PC-9 (cell line): ENCODE data around the gene MEIS2. TPM values are rescaled to one million over a fixed set of nuclear protein-coding genes. Genes with fewer than 3 reads are reported as not detected.

ENCODE experiments used
- Bru-seq: library from RNA; stranded (reverse); fragments of 400-500 nt; gene quantifications from one replicate; lab custom pipeline; 2021; lab: Mats Ljungman, UMichigan
- BruChase-seq, 2 experiments: library from RNA; stranded (reverse); fragments of 400-500 nt; gene quantifications; one replicate each; lab custom pipeline; 2021; lab: Mats Ljungman, UMichigan
- BruUV-seq: library from RNA; stranded (reverse); fragments of 400-500 nt; replicated peaks from 2 replicates; lab custom pipeline; 2021; lab: Mats Ljungman, UMichigan
- CTCF ChIA-PET: fragments of 300-600 bp; sonication (Branson Sonifier 250); formaldehyde crosslinking; loops from one replicate; lab custom pipeline; 2022; ENCODE audit warnings: antibody characterized with exemption; lab: Charles Lee
- POLR2A ChIA-PET: fragments of 300-600 bp; sonication (Branson Sonifier 250); formaldehyde crosslinking; loops from one replicate; lab custom pipeline; 2022; ENCODE audit warnings: antibody characterized with exemption; ENCODE audit not compliant: unreplicated experiment; lab: Charles Lee
- DNase-seq, 2 experiments: peaks; one replicate each; pipeline versions ENCODE4 v3.0.0 to v3.0.0-alpha.2; 2015 to 2022; ENCODE audit warnings: mixed read lengths in 1 of 2
- H2AFZ ChIP-seq: fragments of 200-600 bp; sonication (generic); 2 replicates; pipeline ENCODE4 v1.8.1; 2017; ENCODE audit warnings: antibody characterized with exemption
- H3F3A ChIP-seq: fragments of 200-600 bp; sonication (generic); 2 replicates; pipeline ENCODE4 v1.8.1; 2017; ENCODE audit warnings: antibody characterized with exemption, mild to moderate bottlenecking, low read depth; ENCODE audit not compliant: insufficient read depth
- H3K27ac ChIP-seq: fragments of 200-600 bp; sonication (generic); 2 replicates; pipeline ENCODE4 v1.6.1; 2016; ENCODE audit warnings: mixed run types
- H3K27me3 ChIP-seq: fragments of 200-600 bp; sonication (generic); 2 replicates; pipeline ENCODE4 v1.6.1; 2016; ENCODE audit warnings: low read depth, mixed run types; ENCODE audit not compliant: insufficient read depth
- H3K36me3 ChIP-seq: fragments of 200-600 bp; sonication (generic); 2 replicates; pipeline ENCODE4 v1.6.1; 2016; ENCODE audit warnings: low read depth, mixed run types
- H3K4me1 ChIP-seq: fragments of 200-600 bp; sonication (generic); replicated peaks from 2 replicates; pipeline ENCODE4 v1.6.1; 2016; ENCODE audit warnings: mixed run types; ENCODE audit not compliant: insufficient read depth
- H3K4me2 ChIP-seq: fragments of 200-600 bp; sonication (generic); 2 replicates; pipeline ENCODE4 v1.6.1; 2017; ENCODE audit warnings: mixed run types
- H3K4me3 ChIP-seq: fragments of 200-600 bp; sonication (generic); 2 replicates; pipeline ENCODE4 v1.6.1; 2016; ENCODE audit warnings: mixed run types
- H3K79me2 ChIP-seq: fragments of 200-600 bp; sonication (generic); 2 replicates; pipeline ENCODE4 v1.6.1; 2017; ENCODE audit warnings: low read depth, mixed run types
- H3K9me2 ChIP-seq: fragments of 200-600 bp; sonication (generic); 2 replicates; pipeline ENCODE4 v1.8.1; 2017; ENCODE audit warnings: mild to moderate bottlenecking; ENCODE audit not compliant: insufficient read depth
- H3K9me3 ChIP-seq: fragments of 200-600 bp; sonication (generic); 2 replicates; pipeline ENCODE4 v1.8.1; 2016; ENCODE audit warnings: low read depth; ENCODE audit not compliant: insufficient read depth
- H4K20me1 ChIP-seq: fragments of 200-600 bp; sonication (generic); 2 replicates; pipeline ENCODE4 v1.8.1; 2017; ENCODE audit not compliant: insufficient read depth
- CTCF ChIP-seq: fragments of 200-600 bp; sonication (generic); conservative IDR thresholded peaks from 2 replicates; pipeline ENCODE4 v1.6.1; 2017; ENCODE audit warnings: mixed run types, antibody characterized with exemption, mild to moderate bottlenecking, moderate library complexity
- EZH2 ChIP-seq: fragments of 200-600 bp; sonication (generic); IDR thresholded peaks from 2 replicates; pipeline ENCODE4 v1.8.0; 2017; ENCODE audit warnings: antibody characterized with exemption, low read depth
- intact Hi-C: fragments of 100-400 bp; cut with micrococcal nuclease; formaldehyde crosslinking; loops from one replicate; pipeline ENCODE4 v1.10.0; 2022; ENCODE audit not compliant: unreplicated experiment
- long read RNA-seq: library from polyadenylated mRNA; stranded (forward); transcript quantifications from one replicate; pipeline ENCODE4 v2.0.0, GENCODE V29; 2022
- total RNA-seq: library from RNA; stranded (reverse); gene quantifications from 2 replicates; pipeline ENCODE4 v1.2.3, GENCODE V29; 2021

Gene MEIS2
- total RNA-seq (25.0 and 29.1 TPM in 2 replicates), Bru-seq, nascent RNA (percentile 82 among the genes with signal in this experiment), BruChase-seq, experiment 1, labeled RNA remaining after a 2-hour chase (percentile 71 among the genes with signal in this experiment), BruChase-seq, experiment 2, labeled RNA remaining after a 6-hour chase (percentile 52 among the genes with signal in this experiment)
- long read RNA-seq, full-length matches to known transcripts = 1 of 22 reads
- long read RNA-seq, partial matches to known transcripts = 16 of 22 reads
- long read RNA-seq, other reads (novel, unspliced or antisense) = 5 of 22 reads

GRCh38 chr15:37100109-37100965 is at the start of gene MEIS2:
MEIS2 (minus strand) TSS chr15:37100549; CDS start chr15:37099466, 1,083 bp downstream.
- POLR2A ChIA-PET = interaction anchor here (0.6 kb wide), 1 partner anchor 301 kb away, joined by 5 read pairs; no protein-coding TSS in a partner anchor
- intact Hi-C loops = loop anchor here (2.0 to 10.0 kb wide), 3 partner anchors 42 to 726 kb away; no protein-coding TSS in a partner anchor
- TF ChIP-seq CTCF (no peak), EZH2 (no peak)
- Histone ChIP-seq H3K4me2 (peak within 1 kb of the TSS; percentile 77), H3K4me1 (peaks cover 17% of the 10 kb centered on the region; the same call in 1 of the 2 replicates), H2AFZ (peak within 1 kb of the TSS; percentile 98), H3K27ac (peak within 1 kb of the TSS; percentile 89), H4K20me1 (no peaks in the 10 kb centered on the region), H3K27me3 (no peaks in the 10 kb centered on the region), H3K9me2 (no peaks in the 10 kb centered on the region), H3K9me3 (no peaks in the 10 kb centered on the region), H3K36me3 (no peaks in the 10 kb centered on the region), H3K79me2 (peaks cover 38% of the 10 kb centered on the region), H3F3A (peaks cover 10% of the 10 kb centered on the region), H3K4me3 (peak within 1 kb of the TSS; percentile 91)
- peak; percentile 66 to 85 for DNase-seq
- BruUV-seq = TSS peak; percentile 19
- CTCF ChIA-PET = interaction anchor here (0.5 kb wide), 1 partner anchor 185 kb away, joined by 3 read pairs; no protein-coding TSS in a partner anchor

GRCh38 chr15:37149146-37149545 is 48.8 kb upstream of the MEIS2 start:
- no peaks in the 10 kb centered on the region for H3K4me1 ChIP-seq
- H3K9me2 ChIP-seq = no peaks in the 10 kb centered on the region
- no peaks in the 10 kb centered on the region for H3K27me3 ChIP-seq
- H3K4me2 ChIP-seq = no peak overlapping the region
- no peaks in the 10 kb centered on the region for H4K20me1 ChIP-seq
- no peaks in the 10 kb centered on the region for H3K79me2 ChIP-seq
- TF ChIP-seq CTCF (no peak), EZH2 (no peak)
- no peak overlapping the region for H3K4me3 ChIP-seq
- H3K27ac ChIP-seq = no peak overlapping the region
- intact Hi-C loops = no loop called here
- H3K9me3 ChIP-seq = no peaks in the 10 kb centered on the region
- no peak overlapping the region for H2AFZ ChIP-seq
- no peak for DNase-seq
- CTCF ChIA-PET = no interaction called here
- H3F3A ChIP-seq = no peaks in the 10 kb centered on the region
- BruUV-seq = no TSS peak
- POLR2A ChIA-PET = interaction anchor here (0.7 kb wide), 1 partner anchor 1601 kb away, joined by 3 read pairs; no protein-coding TSS in a partner anchor
- no peaks in the 10 kb centered on the region for H3K36me3 ChIP-seq

GRCh38 chr15:37148714-37149113 is 48.4 kb upstream of the MEIS2 start:
- ChIA-PET POLR2A (interaction anchor here (0.7 kb wide), 1 partner anchor 1601 kb away, joined by 3 read pairs; no protein-coding TSS in a partner anchor), CTCF (no interaction called here)
- Histone ChIP-seq H2AFZ (no peak overlapping the region), H3K4me3 (no peak overlapping the region), H3K4me2 (no peak overlapping the region), H3K79me2 (no peaks in the 10 kb centered on the region), H3K9me2 (no peaks in the 10 kb centered on the region), H3K4me1 (no peaks in the 10 kb centered on the region), H3F3A (no peaks in the 10 kb centered on the region), H3K27ac (no peak overlapping the region), H3K36me3 (no peaks in the 10 kb centered on the region), H3K9me3 (no peaks in the 10 kb centered on the region), H3K27me3 (no peaks in the 10 kb centered on the region), H4K20me1 (no peaks in the 10 kb centered on the region)
- no peak for DNase-seq
- no TSS peak for BruUV-seq
- TF ChIP-seq EZH2 (no peak), CTCF (no peak)
- intact Hi-C loops = no loop called here
